Osteocyte (in vitro differentiated cells): ENCODE results near the gene MPZL1. TPM values are rescaled to one million over a fixed set of nuclear protein-coding genes. Genes with fewer than 3 reads are reported as not detected.

ENCODE experiments used
- DNase-seq: peaks from one replicate; pipeline ENCODE4 v3.0.0; 2021; ENCODE audit warnings: mixed read lengths; ENCODE audit not compliant: unreplicated experiment; ENCODE audit errors: extremely low spot score
- H3K27ac Mint-ChIP-seq: one replicate; pipeline ENCODE4 v1.8.0; 2021; ENCODE audit warnings: mild to moderate bottlenecking, mixed read lengths; ENCODE audit not compliant: unreplicated experiment
- H3K27me3 Mint-ChIP-seq: one replicate; pipeline ENCODE4 v1.8.0; 2021; ENCODE audit warnings: mixed read lengths; ENCODE audit not compliant: unreplicated experiment
- H3K36me3 Mint-ChIP-seq: one replicate; pipeline ENCODE4 v1.8.0; 2021; ENCODE audit warnings: mixed read lengths; ENCODE audit not compliant: unreplicated experiment
- H3K4me1 Mint-ChIP-seq: one replicate; pipeline ENCODE4 v1.8.0; 2021; ENCODE audit warnings: mixed read lengths; ENCODE audit not compliant: unreplicated experiment
- H3K4me3 Mint-ChIP-seq: one replicate; pipeline ENCODE4 v1.8.0; 2021; ENCODE audit warnings: mild to moderate bottlenecking, moderate library complexity, mixed read lengths; ENCODE audit not compliant: unreplicated experiment
- H3K9me3 Mint-ChIP-seq: one replicate; pipeline ENCODE4 v1.8.0; 2021; ENCODE audit warnings: mixed read lengths; ENCODE audit not compliant: unreplicated experiment
- CTCF ChIP-seq: fragments of 200-600 bp; sonication (generic); IDR thresholded peaks from 2 replicates; pipeline ENCODE4 v1.5.0; 2021; ENCODE audit warnings: antibody characterized with exemption, mild to moderate bottlenecking, moderate library complexity
- total RNA-seq: library from RNA; stranded (reverse); gene quantifications from 2 replicates; pipeline ENCODE4 v1.2.1, GENCODE V29; 2021

The MPZL1 gene
- total RNA-seq, 1 donor from 2014 or later: 155 TPM

GRCh38 chr1:167701510-167701909 lies 20.3 kb upstream of the MPZL1 start:
- Mint-ChIP-seq H3K4me3 (no peak overlapping the region), H3K27ac (no peak overlapping the region), H3K27me3 (peaks cover 16% of the 10 kb centered on the region), H3K36me3 (no peaks in the 10 kb centered on the region), H3K4me1 (peaks cover 13% of the 10 kb centered on the region), H3K9me3 (no peaks in the 10 kb centered on the region)
- DNase-seq: no peak
- TF ChIP-seq CTCF: no peak

GRCh38 chr1:167703557-167703956 lies 18.2 kb upstream of the MPZL1 start:
- H3K4me1 Mint-ChIP-seq: peaks cover 20% of the 10 kb centered on the region
- no peaks in the 10 kb centered on the region for H3K36me3 Mint-ChIP-seq
- no peak for TF ChIP-seq CTCF
- H3K27me3 Mint-ChIP-seq: peaks cover 16% of the 10 kb centered on the region
- no peak for DNase-seq
- H3K27ac Mint-ChIP-seq: no peak overlapping the region
- no peaks in the 10 kb centered on the region for H3K9me3 Mint-ChIP-seq
- H3K4me3 Mint-ChIP-seq: no peak overlapping the region

GRCh38 chr1:167704715-167705114 lies 17.1 kb upstream of the MPZL1 start:
- no peak for DNase-seq
- TF ChIP-seq CTCF: no peak
- H3K27me3 Mint-ChIP-seq: peaks cover 18% of the 10 kb centered on the region
- H3K4me1 Mint-ChIP-seq: peaks cover 24% of the 10 kb centered on the region
- no peak overlapping the region for H3K4me3 Mint-ChIP-seq
- no peaks in the 10 kb centered on the region for H3K9me3 Mint-ChIP-seq
- no peak overlapping the region for H3K27ac Mint-ChIP-seq
- H3K36me3 Mint-ChIP-seq: no peaks in the 10 kb centered on the region

- no peak for TF ChIP-seq CTCF
- Mint-ChIP-seq H3K27me3 (peaks cover 18% of the 10 kb centered on the region), H3K27ac (no peak overlapping the region), H3K4me1 (peaks cover 24% of the 10 kb centered on the region), H3K4me3 (no peak overlapping the region), H3K36me3 (no peaks in the 10 kb centered on the region), H3K9me3 (no peaks in the 10 kb centered on the region)
- DNase-seq: no peak
Measured at GRCh38 chr1:167705250-167705649, 16.5 kb upstream of the MPZL1 start.

- no peak for DNase-seq
- Mint-ChIP-seq H3K4me1 (peaks cover 24% of the 10 kb centered on the region), H3K4me3 (no peak overlapping the region), H3K27me3 (peaks cover 18% of the 10 kb centered on the region), H3K9me3 (no peaks in the 10 kb centered on the region), H3K27ac (no peak overlapping the region), H3K36me3 (no peaks in the 10 kb centered on the region)
- TF ChIP-seq CTCF: no peak
Measured at GRCh38 chr1:167706363-167706762, 15.4 kb upstream of the MPZL1 start.
